Hindlimb muscle (tissue), 1 donor: ENCODE data around the gene IQGAP1. TPM values are rescaled to one million over a fixed set of nuclear protein-coding genes. Genes with fewer than 3 reads are reported as not detected.
"Not testable (repeated sequence)": the region's sequence is repeated elsewhere in the genome, so short reads cannot be mapped to it uniquely, and the experiment has no call there.

Experiments
- DNase-seq: peaks from one replicate; pipeline ENCODE4 v3.0.0-alpha.2; 2013
- polyA plus RNA-seq: library from polyadenylated mRNA; unstranded; fragments of 120-200 nt; gene quantifications from one replicate; pipeline ENCODE4 v1.2.1, GENCODE V29; 2013; ENCODE audit not compliant: insufficient read length

IQGAP1 gene
- polyA plus RNA-seq, 1 donor: 68.8 TPM

DNA sequence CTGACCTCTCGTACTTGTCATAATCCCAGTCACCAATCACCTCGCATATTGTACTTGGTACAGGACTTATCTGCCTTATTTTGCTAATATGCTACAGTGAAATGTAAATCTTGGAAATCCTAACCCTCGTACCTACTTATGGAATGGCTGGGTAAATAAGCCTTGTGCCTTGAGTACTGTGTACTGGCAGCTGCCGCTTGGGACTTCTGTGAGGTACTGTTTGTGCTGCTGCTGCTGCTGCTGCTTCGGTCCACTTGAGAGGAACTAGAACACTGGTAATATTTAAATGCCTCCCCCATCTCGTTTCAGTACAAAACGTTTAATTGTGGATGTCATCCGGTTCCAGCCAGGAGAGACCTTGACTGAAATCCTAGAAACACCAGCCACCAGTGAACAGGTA, 99.1 kb downstream of the IQGAP1 start:
- DNase-seq: no peak

DNA sequence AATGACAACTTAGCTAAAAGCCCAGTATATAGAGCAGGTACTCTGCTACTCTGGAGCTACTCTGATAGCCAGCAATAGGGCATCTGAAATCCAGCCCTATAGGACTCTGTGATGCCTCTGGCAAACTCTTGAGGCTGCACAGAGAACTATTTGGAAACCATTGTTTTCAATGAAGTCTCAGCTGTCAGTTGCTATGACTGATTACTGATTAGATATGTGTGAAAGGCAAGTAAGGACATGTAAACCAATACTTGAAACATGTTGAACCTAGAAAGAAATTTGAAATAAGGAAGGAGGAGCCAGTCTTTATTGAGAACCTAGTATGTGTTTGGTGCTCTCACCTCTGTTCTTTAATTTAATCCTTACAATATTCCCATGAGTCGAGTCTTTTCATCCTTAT, 101.5 kb downstream of the IQGAP1 start:
- DNase-seq: no peak

DNA sequence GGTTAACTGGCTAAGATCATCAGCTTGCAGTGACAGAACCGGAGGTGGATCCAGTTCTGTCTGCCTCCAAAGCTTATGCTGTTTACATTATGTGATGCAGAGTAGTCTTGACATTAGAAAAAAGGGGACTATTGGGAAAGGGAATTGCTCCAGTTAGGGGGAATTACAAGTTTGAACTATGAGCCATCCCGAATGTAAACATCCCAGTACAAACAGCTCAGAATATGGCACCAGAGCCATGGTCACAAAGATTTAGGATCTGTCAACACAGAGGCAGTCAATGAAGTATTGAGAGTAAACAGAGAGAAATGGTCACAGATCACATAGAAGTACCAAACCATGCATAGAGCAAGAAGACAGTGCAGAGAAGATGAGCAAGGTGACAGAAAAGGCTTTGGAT, 101.9 kb downstream of the IQGAP1 start:
- no peak for DNase-seq

DNA sequence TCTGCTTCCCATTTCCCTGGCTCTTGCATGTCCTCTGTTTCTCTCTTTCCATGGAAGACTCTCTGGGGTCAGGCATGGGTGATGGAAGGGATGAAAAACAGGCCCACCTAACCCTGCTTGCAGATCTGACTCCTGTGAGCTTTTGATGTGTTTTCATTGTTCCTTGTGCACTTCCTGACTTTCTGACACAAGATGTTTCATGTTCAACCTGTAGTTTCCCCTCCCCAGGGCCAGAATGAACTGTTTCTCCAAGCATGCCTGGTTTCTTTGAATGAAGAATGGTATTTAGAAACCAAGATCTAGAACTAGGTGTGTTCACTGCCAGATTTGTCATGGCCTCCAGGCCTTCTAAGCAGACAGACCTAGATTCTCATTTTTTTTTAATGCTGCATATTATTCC, 105.6 kb downstream of the IQGAP1 start:
- DNase-seq: no peak

DNA sequence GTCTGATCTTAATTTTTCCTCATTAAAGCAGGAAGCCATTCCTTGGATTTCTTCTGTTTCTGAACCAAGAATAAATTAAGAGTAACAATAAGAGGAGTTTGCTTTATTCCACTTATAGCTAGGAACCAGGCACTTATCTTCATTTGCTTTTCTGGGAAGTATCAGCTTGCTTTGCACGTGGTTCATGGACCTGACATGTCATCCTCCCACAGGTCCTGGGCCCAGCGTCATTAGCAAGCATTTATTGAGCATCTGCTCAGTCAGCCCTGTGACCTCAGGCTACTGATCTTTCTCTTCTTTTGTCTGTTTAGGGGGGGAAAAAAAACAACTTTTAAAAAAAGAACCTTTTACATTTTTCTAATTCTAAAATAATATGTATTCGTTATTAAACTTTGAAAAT, 107.0 kb downstream of the IQGAP1 start:
- DNase-seq: no peak

DNA sequence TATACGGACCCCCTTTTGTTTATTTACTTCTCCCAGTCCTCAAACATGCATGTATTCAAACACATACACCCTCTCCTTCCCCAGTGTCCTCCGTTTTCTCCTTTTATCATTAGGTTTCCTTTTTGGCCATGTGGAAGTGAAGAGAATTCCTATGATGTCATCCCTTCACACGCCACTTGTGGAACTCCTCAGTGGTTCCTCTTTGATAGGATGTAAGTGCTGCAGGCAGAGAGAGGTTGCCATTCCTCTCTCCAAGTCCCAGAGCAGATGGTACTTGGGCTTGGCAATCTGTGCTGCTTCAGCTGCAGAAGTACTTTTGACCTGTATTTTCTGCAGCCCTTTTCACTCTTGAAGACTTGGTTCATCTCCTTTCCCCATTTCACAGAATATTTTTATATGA, 108.7 kb downstream of the IQGAP1 start:
- no peak for DNase-seq

DNA sequence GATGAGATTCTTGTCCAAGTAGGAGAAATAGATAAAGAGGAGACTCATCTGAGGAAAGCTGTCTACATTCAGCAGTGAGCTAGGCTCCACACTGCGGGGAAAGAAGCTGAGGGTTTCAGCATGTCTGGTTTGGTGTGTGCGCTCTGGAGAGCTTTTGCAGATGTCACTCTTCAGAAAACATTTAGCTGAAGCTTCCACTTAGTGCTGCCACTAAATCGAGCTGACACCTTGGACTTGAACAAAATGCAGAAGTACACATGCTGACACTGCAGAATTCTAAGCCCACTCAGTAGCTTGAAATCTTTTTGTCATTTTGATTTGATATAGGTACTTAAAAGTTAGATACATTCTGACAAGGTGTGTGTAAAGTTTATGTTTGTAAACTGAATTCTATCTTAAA, 109.3 kb downstream of the IQGAP1 start:
- DNase-seq: no peak

DNA sequence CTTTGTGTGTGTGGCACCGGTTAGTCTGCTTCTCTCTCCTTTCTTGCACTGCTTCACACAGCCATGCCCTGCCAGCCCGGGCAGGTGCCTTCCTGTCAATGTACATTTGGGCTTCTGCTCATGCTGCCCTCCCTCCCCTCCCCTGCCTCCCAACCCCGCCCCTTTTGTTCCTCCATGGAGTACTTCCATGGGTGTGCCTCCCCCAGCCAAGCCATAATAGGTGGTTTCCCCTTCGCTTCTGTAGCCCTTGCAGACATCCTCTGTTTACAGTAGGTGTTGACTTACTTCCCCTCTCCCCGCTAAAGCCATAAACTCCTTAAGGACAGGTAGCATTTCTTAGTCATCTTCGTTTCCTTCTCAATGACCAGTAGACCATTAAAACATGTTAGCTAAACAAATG, 109.9 kb downstream of the IQGAP1 start:
- no peak for DNase-seq

DNA sequence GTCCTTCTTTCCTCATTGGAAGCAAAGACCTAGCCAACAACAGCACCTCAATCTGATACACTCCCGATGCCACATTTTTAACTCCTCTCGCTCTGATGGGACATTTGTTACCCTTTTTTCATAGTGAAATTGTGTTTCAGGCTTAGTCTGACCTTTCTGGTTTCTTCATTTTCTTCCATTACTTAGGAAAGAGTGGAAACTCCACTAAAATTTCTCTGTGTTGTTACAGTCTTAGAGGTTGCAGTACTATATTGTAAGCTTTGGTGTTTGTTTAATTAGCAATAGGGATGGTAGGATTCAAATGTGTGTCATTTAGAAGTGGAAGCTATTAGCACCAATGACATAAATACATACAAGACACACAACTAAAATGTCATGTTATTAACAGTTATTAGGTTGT, 112.1 kb downstream of the IQGAP1 start:
- no peak for DNase-seq

DNA sequence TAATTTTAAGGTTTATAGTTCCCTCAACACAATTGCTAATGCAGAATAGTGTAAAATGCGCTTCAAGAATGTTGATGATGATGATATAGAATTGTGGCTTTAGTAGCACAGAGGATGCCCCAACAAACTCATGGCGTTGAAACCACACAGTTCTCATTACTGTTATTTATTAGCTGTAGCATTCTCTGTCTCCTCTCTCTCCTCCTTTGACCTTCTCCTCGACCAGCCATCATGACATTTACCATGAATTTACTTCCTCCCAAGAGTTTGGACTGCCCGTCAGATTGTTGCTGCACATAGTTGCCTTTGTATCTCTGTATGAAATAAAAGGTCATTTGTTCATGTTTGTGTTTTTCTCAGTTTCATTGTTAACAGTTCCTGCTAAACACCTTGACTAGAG, 113.9 kb downstream of the IQGAP1 start:
- no peak for DNase-seq

DNA sequence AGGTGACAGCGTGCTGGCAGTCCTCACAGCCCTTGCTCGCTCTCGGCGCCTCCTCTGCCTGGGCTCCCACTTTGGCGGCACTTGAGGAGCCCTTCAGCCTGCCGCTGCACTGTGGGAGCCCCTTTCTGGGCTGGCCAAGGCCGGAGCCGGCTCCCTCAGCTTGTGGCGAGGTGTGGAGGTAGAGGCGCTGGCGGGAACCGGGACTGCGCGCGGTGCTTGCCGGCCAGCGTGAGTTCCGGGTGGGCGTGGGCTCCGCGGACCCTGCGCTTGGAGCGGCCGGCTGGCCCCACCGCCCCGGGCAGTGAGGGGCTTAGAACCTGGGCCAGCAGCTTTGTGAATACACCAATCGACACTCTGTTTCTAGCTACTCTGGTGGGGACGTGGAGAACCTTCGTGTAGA, 122.7 kb downstream of the IQGAP1 start:
- not testable (repeated sequence) for DNase-seq

DNA sequence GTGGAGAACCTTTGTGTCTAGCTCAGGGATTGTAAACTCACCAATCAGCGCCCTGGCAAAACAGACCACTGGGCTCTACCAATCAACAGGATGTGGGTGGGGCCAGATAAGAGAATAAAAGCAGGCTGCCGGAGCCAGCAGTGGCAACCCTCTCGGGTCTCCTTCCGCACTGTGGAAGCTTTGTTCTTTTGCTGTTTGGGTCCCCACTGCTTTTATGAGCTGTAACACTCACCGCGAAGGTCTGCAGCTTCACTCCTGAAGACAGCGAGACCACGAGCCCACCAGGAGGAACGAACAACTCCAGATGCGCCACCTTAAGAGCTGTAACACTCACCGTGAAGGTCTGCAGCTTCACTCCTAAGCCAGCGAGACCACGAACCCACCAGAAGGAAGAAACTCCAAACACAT, 123.2 kb downstream of the IQGAP1 start:
- not testable (repeated sequence) for DNase-seq

DNA sequence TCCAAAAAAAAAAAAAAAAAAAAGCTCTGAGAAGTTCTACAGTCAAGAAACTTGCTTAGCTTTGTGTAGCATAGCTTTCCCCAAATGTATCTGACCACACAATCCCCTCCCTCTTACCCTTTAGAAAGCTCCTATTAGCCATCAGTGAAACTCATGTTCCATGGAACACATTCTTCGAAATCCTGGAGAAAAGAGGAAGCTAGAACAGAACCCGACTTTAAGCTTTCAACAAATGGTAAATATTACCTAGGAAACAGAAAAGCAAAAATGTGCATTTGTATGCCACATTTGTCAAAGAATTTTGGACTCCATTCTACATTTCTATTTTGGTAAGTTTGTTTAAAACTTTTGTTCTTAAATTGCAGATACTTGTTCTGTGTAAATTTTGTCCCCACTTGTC, 124.2 kb downstream of the IQGAP1 start:
- DNase-seq: no peak

DNA sequence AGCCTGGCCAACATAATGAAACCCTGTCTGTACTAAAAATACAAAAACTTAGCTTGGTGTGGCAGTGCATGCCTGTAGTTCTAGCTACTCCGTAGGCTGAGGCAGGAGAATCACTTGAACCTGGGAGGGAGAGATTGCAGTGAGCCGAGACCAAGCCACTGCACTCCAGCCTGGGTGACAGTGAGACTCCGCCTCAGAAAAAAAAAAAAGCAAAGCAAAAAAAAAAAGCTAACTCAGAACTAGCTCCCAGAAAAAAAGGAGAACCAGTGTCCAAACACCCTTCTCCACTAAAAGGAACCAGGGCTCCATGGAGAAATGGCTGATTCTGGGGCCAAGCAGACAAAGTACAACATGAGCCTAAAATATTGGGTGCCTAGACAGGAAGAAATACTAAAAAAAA, 124.9 kb downstream of the IQGAP1 start:
- no peak for DNase-seq

DNA sequence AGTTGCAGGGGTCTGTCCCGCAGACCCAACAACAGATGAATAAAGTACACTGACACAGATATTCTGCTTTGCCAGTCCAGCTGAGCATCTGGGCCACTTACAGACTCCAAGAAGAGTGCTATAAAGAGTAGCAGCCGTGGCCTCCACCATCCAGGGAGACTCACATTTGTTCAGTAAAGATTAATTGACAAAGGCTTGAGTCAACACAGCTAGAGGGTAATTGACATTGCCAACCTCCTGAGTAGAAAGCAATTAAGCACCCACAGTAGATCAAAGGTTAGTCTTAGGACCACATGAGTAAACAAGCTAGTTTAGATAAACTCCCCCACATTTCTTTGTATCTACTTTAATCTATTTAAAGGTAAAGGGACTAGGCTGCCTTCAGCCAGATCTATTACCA, 125.4 kb downstream of the IQGAP1 start:
- no peak for DNase-seq

DNA sequence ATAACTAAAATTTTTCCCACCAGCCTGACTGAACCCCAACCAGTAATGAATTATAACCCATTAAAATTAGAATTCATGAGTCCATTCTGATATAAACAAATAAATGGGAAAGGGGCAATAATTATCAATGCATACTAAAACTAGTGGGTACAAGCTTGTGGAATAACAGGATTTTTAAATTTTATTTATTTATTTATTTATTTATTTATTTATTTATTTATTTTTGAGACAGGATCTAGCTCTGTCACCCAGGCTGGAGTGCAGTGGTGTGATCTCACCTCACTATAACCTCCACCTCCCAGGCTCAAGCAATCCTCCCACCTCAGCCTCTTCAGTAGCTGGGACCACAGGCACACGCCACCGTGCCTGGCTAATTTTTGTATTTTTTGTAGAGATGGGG, 125.9 kb downstream of the IQGAP1 start:
- not testable (repeated sequence) for DNase-seq

DNA sequence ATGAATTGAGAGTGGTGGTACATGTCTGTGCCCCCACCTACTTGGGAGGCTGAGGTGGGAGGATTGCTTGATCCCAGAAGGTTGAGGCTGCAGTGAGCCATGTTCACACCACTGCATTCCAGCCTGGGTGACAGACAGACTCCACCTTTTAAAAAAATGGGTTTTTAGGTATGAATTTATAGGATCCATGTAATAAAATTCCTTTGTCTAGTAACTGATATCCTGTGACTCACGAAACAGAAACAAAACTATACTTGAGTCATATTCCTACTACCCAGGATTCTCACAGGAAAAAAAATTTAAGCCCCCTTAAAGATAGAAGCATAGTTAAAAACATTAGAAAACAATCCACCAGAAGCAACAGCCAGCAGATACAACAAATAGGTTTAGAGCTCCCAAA, 131.6 kb downstream of the IQGAP1 start:
- no peak for DNase-seq

DNA sequence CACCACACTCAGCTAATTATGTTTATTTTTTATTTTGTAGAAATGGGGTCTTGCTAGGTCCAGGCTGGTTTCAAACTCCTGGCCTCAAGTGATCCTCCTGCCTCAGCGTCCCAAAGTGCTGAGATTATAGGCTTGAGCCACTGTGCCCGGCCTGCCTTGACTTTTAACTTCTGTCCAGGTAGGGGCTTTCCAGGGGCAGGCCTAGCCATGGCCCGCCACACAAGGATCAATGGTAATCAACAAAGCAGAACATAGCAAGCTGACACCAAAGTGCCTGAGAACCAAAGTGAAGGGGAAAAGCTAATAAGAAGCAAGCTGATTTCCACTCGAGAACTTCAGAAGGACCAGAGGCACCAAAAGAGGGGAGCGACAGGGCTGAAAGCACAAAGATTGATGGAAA, 132.3 kb downstream of the IQGAP1 start:
- no peak for DNase-seq

DNA sequence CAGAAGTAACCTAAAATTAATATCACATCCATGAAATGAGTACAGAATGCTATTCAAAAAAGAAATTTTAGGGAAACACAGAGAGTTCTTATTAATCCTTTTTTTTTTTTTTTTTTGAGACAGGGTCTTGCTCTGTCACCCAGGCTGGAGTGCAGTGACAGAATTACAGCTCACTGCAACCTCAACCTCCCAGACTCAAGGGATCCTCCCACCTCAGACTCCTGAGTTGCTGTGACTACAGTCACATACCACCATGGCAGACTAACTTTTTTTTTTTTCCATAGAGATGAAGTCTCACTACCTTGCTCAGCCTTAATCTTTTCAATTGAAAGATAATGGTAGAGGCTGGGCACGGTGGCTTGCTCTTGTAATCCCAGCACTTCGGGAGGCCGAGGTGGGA, 135.3 kb downstream of the IQGAP1 start:
- no peak for DNase-seq

DNA sequence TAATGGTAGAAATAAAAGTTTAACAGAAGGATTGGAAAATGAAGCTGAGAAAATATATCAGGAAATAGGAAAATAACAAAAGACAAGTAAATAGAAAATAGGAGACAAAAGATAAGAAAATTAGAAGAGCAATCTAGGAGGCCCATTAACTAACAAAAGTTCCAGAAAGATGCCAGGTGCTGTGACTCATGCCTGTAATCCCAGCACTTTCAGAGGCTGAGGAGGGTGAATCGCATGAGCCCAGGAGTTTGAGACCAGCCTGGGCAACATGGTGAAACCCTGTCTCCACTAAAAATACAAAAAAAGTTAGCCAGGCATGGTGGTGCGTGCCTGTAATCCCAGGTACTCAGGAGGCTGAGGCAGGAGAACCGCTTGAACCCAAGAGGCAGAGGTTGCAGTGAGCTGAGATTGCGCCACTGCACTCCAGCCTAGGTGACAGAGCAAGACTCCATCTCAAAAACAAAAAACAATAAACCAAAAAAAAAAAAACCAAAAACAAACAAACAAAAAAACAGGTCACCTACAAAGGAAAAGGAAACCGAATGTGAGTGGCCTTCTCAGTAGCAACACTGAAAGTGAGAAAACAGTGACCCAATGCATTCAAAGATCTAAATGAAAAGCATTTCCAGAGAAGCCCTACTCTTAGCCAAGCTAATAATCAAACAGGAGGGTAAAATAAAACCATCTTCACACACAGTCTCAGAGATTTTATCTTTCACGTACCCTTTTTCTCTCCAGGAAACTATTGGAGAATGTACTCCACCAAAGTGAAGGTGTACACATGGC, 136.2 kb downstream of the IQGAP1 start:
- not testable (repeated sequence) for DNase-seq

DNA sequence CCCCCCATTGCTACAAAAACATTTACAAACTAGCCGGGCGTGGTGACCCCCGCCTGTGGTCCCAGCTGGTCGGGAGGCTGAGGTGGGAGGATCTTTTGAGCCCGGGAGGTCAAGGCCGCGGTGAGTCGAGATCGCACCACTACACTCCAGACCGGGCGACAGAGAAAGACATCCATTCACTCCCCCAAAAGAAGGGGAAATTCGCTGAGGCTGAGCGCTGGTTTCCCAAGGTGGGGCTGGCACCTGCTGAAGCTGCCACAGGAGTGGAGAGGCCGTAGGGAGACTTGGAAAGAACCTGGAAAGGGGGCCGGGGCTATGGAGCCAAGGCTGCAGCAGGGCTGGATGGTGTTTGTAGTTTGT, 140.9 kb downstream of the IQGAP1 start:
- no peak for DNase-seq

DNA sequence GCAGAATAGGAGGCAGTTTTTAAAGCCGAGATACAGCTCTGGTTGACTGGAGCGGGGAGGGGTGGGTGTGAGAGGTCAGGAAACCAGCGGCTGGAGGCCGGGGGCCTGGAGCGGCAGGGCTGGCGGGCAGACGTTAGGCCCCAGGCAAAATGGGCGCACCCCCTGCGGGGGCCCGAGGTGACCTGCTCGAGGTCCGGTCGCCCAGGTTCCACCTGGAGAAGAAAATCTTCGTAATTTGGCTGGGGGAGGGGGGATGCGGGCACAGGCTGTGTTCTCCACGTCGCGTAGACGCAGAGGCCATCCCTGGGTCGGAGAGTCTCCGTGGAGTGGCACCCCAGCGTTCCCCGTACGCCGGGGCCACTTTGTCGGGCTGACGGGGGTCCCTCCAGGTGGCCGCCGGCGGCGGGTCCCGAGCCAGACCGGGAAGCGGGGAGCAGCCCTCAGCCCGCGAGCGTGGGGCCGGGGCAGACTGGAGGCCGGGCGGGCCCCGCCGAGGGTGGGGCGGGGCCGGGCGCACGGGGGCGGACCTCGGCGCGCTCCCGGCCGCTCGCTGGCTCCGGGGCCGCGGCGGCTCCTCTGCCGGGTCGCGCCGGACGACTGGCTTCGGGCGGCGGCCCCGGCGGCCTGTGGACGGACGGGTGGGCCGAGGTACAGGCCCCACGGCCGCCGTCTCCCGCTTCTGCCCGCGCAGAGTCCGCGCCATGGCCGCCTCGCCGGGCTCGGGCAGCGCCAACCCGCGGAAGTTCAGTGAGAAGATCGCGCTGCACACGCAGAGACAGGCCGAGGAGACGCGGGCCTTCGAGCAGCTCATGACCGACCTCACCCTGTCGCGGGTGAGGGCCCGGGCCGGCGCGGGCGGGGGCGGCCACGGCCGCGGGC, 141.6 kb downstream of the IQGAP1 start, which contains the start of gene CRTC3:
Gene CRTC3, plus strand, starts transcription at position 553 of the 879 bp plus-strand sequence. Its CDS starts 149 bp downstream, at position 702.
- peak; percentile 74 for DNase-seq

DNA sequence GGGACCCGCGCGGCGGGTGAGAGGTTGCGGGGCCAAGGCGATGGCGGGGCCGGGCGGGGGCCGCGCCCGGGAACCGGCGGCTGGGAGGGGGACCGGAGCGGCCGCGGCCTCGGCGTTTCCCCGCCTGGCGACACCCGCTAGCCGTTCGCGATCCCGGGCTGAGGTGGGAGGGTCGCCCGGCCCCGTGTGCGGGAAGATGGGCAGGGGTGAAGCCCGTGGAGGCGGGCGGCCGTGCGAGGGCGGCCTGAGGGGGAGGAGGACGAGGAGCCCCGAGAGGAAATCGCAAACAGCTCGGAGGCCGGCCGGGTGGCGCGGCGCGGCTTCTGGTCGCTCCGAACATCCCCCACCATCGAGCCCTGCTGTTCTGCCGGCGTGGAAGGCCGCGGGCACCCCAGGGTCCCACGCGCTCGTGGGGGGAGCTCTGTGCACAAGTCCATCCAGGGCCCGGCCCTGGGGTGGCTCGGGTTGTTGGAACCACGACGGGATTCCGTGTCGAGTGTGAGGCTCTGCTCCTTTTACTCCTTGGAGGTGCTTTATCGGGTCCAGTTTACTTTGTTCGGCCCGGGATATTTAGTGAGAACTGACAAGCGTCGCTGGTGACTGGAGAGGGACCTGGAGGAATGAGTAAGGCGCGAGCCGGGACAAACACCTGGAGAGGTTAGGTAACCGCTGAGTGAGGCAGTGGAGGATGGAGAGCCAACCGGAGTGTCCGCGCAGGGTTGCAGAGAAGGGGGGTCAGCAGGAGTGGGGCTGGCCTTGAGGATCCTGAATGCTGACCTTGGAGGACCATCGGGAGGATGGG, 142.4 kb downstream of the IQGAP1 start:
- peak; percentile 59 for DNase-seq
